HG02763 (cell line): ENCODE data around the gene DSCAML1.

ENCODE experiments used
- ATAC-seq: cut with Tn5 transposase; IDR thresholded peaks from one replicate; pipeline ENCODE4 v1.9.1; 2021; ENCODE audit warnings: mild to moderate bottlenecking, moderate library complexity; ENCODE audit not compliant: unreplicated experiment

DSCAML1 gene

GRCh38 chr11:117510646-117511045, 286.4 kb downstream of the DSCAML1 start:
- ATAC-seq: no peak

GRCh38 chr11:117509543-117509942, 287.5 kb downstream of the DSCAML1 start:
- no peak for ATAC-seq

- no peak for ATAC-seq
These were observed 290.0 kb downstream of the DSCAML1 start for GRCh38 chr11:117506971-117507370.

DNA sequence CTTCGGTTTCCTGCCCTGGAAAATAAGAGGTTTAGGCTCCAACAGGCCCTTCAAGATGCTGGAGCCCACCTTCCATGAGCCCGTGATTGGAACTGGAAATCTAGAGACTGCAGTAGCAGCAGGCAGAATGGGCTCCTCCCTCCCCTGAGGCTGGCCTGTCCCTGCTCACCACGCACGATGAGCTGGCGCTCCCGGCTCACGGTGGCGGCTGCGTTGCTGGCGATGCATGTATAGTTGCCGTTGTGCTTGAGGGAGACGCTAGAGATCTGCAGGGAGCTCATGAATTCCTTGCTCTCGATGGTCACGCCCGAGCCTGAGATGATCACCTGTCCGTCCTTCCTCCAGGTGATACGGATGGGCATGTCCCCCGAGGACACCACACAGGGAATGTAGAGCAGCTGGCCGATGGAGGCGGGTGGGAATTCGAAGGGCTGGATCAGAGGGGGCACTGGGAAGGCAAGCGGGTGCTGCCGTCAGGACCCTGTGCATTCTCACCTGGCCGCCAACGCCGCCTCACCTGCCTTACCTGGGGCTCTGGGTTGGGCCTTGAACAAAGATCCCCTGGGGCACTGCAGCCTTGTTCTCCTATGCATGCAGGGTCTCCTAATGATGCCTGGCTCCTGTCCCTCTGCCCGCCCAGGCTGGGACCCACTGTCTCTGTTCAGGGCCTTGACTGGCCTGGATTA, 291.6 kb downstream of the DSCAML1 start:
- no peak for ATAC-seq

GRCh38 chr11:117502779-117503100, 294.3 kb downstream of the DSCAML1 start:
- no peak for ATAC-seq

DNA sequence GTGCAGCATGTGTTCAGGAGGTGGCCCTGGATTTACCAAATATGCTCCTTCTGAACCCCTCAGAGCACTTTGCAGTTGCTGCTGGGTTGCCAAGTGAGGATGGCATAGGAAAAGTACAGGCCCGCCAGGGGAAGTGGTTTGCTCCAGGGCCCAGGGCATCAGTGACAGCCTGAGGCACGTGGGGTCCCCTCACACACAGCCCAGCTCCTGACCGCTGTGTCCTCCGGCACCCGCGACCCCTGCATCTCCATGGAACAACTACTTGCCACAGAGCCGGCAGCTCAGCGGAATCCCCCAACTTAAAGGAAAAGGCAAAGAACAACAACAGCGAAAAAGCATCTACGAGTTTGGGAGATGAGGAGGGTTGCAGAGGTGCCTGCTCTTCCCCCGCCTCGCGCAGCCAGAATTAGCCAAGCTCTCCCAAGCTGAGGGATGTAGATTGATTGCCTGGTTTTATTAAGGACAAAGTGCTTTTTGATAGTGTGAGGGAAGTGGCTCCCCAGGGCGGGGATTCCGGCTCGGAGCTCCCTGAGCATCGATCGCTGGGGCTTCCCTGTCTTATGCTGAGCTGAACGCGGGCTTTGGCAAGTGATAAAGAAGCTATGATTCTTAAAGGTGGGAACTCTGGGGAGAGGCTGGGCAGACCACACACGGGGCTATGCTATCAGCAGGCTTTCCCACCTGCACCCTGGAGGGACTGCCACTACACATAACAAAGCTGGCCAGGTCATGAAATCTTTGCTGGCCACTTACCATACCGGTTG, 294.8 kb downstream of the DSCAML1 start:
- ATAC-seq: no peak

- ATAC-seq: no peak
These were observed 295.6 kb downstream of the DSCAML1 start for GRCh38 chr11:117501237-117501898.

GRCh38 chr11:117498791-117499190, 298.2 kb downstream of the DSCAML1 start:
- no peak for ATAC-seq

GRCh38 chr11:117497206-117497951, 299.6 kb downstream of the DSCAML1 start:
- ATAC-seq: no peak

- no peak for ATAC-seq
These were observed 301.7 kb downstream of the DSCAML1 start for GRCh38 chr11:117495357-117495756.

DNA sequence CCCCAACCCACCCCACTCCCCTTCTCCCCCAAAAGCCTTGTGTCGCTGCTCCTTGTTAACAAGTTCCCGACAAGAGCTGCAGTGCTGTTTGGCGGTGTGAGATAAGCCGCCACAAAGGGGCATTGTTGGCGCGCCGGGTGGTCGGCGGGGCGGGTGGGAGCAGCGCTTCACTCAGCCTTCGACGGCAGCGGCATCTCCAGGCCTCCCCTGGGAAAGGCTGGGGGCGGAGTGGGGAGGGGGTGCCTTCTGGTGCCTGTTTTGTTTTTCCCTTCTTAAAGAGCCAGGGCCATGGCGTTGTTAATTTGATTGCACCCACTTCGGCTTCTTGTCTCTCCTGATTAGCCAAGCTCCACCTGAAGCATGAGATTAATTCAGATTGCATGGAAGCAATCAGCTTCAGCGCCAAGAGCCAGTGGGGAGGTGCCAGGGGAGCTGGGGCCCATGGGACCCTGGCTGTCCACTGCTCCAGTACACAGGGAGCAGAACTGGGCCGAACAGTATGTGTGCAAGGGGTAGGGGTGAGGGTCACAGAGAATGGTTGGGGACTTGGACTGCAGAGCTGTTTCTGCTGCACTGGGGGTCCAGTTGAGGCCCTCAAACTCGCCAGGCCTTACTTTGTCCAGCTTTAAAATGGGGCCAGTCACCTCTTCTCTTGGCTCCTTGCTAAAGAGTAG, 304.3 kb downstream of the DSCAML1 start:
- no peak for ATAC-seq

DNA sequence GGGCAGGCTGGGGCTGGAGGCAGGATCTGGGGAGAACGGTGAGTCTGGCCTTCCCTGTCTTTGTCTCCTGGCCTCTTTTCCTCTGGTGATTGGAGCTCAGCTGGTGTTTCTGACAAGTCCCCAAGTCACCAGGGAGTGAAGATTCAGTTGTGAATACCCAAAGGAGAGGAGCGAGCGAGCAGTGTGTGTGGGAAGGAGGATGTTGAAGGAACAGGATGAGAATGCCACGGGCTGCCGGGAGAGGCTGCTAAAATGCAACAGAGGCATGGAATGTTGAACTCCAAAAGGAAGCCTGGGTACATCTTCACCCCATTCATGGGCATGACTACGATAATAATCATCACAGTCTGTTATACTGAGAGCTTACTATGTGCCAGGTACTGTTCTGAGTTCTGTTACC, 306.1 kb downstream of the DSCAML1 start:
- ATAC-seq: no peak

DNA sequence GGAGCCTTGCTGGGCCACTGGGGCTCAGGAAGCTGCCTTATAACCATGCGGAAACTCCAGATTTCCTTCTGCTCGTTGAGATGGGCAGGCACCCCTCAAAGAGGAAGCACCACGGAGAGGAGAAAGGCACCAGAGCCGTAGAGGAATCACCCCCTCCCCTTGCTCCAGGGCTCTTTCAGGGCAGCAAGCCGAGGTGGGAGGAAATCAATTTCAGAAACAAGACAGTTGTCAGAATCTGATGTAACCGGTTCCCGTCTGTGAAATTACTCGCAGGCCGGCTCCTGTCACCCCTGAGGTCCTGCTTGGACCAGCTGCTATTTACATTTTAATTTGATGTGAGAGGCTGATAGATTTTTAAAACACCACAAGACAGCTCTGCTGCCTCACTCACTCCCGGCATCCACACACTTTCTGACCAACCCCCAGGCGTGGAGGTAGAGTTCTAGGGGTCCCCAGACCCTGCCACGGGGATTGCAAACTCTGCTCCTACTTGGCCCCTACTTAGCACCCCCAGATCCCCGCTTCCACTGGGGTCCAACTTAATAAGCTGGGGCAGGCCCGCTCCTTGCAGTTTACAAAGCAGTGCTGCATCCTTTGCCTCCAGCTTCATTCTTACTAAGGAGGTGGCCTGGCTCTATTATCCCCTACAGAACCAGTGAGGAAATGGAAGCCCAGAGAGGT, 306.9 kb downstream of the DSCAML1 start:
- no peak for ATAC-seq

DNA sequence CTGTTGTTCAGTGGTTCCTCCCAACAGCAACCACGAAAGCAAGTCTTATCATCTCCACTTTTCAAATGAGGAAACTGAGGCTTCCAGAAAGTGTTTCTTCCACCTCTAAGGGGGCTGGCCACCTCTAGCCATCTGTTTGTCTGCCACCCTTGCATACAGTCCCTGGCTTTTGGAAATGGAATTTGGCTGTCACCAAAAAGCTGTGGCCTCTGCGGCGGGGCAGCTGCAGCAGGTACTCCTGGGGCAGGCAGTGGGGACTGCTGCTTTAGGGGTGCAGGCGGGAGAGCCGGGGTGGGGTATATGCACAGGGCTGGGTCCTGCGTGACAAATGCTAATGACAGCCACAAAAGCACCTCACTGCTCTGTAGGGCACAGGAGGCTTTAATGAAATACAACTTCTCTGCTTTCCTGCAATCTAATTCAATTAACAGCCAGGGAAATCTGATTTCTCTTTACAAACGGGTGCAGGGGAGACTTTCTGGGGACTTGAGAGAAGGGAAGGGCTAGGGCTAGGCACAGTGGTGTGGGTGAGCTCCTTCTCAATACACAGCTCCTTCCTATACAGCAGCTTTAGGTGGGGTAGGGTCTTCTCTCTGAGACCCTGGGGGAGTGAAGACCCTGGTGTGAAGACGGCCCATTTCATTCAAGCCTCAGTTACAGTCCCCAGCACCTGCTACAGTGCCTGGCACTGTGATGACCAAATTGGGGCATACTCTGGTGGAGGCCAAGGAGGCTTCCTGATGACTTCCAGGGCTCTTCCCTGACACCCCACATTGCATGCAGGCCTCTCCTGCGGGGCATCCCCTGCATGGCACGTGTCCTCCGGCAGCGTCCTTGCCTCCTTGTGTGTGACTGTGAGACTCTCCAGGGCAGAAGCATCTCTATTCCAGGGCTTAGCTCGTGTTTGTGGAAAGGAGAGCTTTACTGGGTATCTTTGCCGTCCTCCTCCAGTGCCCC, 307.7 kb downstream of the DSCAML1 start:
- no peak for ATAC-seq

DNA sequence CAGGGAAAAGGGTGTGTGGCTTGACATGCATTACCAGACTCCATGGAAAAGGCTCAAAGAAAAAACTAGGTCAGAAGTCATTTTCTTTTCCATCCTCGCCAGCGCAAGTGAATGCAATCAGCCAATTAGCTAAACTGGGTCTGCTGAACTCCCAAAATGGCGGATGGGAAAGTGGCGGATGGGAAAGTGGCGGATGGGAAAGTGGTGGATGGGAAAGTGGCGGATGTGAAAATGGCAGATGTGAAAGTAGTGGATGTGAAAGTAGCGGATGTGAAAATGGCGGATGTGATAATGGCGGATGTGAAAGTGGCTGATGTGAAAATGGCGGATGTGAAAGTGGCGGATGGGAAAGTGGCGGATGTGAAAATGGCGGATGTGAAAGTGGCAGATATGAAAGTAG, 311.0 kb downstream of the DSCAML1 start:
- ATAC-seq: no peak

GRCh38 chr11:117484156-117484555, 312.9 kb downstream of the DSCAML1 start:
- ATAC-seq: no peak

- no peak for ATAC-seq
These were observed 313.6 kb downstream of the DSCAML1 start for GRCh38 chr11:117483372-117483771.

- no peak for ATAC-seq
These were observed 314.1 kb downstream of the DSCAML1 start for GRCh38 chr11:117482881-117483280.

- no peak for ATAC-seq
These were observed 315.1 kb downstream of the DSCAML1 start for GRCh38 chr11:117481885-117482284.
